Spleen (tissue), 11 donors: ENCODE measurements around the gene RBM38. TPM values are rescaled to one million over a fixed set of nuclear protein-coding genes. Genes with fewer than 3 reads are reported as not detected.
"Not testable (repeated sequence)": the region's sequence is repeated elsewhere in the genome, so short reads cannot be mapped to it uniquely, and the experiment has no call there.

Source experiments
- DNase-seq: peaks from one replicate; pipeline ENCODE4 v3.0.0-alpha.2; 2020
- H3K27ac ChIP-seq, 8 donors: fragments of 200-600 bp; sonication (generic) in 7 of 8; 1 replicate in 4 of 8; 2 replicates in 4 of 8; pipeline versions ENCODE4 v1.5.0 to v1.8.0; 2016 to 2021; ENCODE audit warnings: inconsistent platforms in 4 of 8, mild to moderate bottlenecking in 4 of 8, moderate library complexity in 1 of 8
- H3K27me3 ChIP-seq, 7 donors: fragments of 200-600 bp; sonication (generic) in 6 of 7; replicated peaks in 1 of 7; 1 replicate in 4 of 7; 2 replicates in 3 of 7; pipeline versions ENCODE4 v1.5.0 to v1.8.0; 2016 to 2021; ENCODE audit warnings: inconsistent platforms in 3 of 7, mild to moderate bottlenecking in 1 of 7
- H3K36me3 ChIP-seq, 6 donors: fragments of 200-600 bp; sonication (generic) in 5 of 6; 1 replicate in 4 of 6; 2 replicates in 2 of 6; pipeline versions ENCODE4 v1.5.0 to v1.8.0; 2016 to 2021; ENCODE audit warnings: inconsistent platforms in 2 of 6
- H3K4me1 ChIP-seq, 6 donors: fragments of 200-600 bp; sonication (generic) in 5 of 6; 1 replicate in 3 of 6; 2 replicates in 3 of 6; pipeline versions ENCODE4 v1.5.0 to v1.8.0; 2016 to 2021; ENCODE audit warnings: inconsistent platforms in 3 of 6
- H3K4me3 ChIP-seq, 8 donors: fragments of 200-600 bp; sonication (generic) in 7 of 8; 1 replicate in 4 of 8; 2 replicates in 4 of 8; pipeline versions ENCODE4 v1.5.0 to v1.8.0; 2016 to 2021; ENCODE audit warnings: inconsistent platforms in 4 of 8, mild to moderate bottlenecking in 4 of 8, moderate library complexity in 2 of 8
- H3K9me3 ChIP-seq, 8 donors: fragments of 200-600 bp; sonication (generic) in 7 of 8; 1 replicate in 4 of 8; 2 replicates in 4 of 8; pipeline versions ENCODE4 v1.5.0 to v1.8.0; 2016 to 2021; ENCODE audit warnings: inconsistent platforms in 4 of 8
- CTCF ChIP-seq, 11 experiments: fragments of 200-600 bp in 7 of 11; fragments of 450-650 bp in 4 of 11; sonication (generic) in 4 of 11; IDR thresholded peaks in 8 of 11; conservative IDR thresholded peaks in 3 of 11; 1 replicate in 7 of 11; 2 replicates in 4 of 11; pipeline versions ENCODE4 v1.4.0 to v1.8.0; 2016 to 2021; ENCODE audit warnings: antibody characterized with exemption in 11 of 11, inconsistent platforms in 4 of 11, mild to moderate bottlenecking in 1 of 11
- POLR2A ChIP-seq, 3 donors: fragments of 450-650 bp; IDR thresholded peaks; one replicate each; pipeline ENCODE4 v1.5.1; 2017; ENCODE audit warnings: antibody characterized with exemption in 3 of 3, mild to moderate bottlenecking in 1 of 3
- POLR2AphosphoS5 ChIP-seq, 3 donors: sonication (generic); formaldehyde crosslinking; IDR thresholded peaks; one replicate each; pipeline ENCODE4 v1.5.1; 2017; ENCODE audit warnings: antibody characterized with exemption in 3 of 3
- WGBS, 5 donors: extraction: QIAGEN DNeasy Blood & Tissue Kit in 3 of 5; methylation state at CpG; one replicate each; pipeline versions ENCODE4 v1.1.5 to v1.1.7; 2013 to 2018; 5-methylcytosine and 5-hydroxymethylcytosine counted together
- intact Hi-C: fragments of 100-400 bp; cut with DNase I; formaldehyde crosslinking; loops from one replicate; pipeline ENCODE4 v1.15.0; 2023; ENCODE audit warnings: low total_unique reads
- polyA plus RNA-seq, 3 donors: library from polyadenylated mRNA; stranded (reverse); fragments of 200-250 nt; gene quantifications; one replicate each; pipeline ENCODE4 v1.2.1, GENCODE V29; 2013
- total RNA-seq, 7 donors: library from RNA; depleted of rRNA in 3 of 7; stranded (reverse); fragments of >200 nt in 3 of 7; fragmentation: NEBNext Ultra II Directional in 4 of 7; extraction: Animal tissue kit (Norgen Biotek cat#: 25700) in 4 of 7; gene quantifications; one replicate each; pipeline versions ENCODE4 v1.1.0 to v1.2.1, GENCODE V29; 2016 to 2021
- donor health status: healthy with polysubstance abuse.
- donor health status: DM: no; HTN: no; CAD: no; lungs with moderate emphysema.
- donor health status: DM: no; HTN: no; CAD: no.
- donor health status: Bipolar disorder and iron deficiency.
- donor health status: healthy.
- donor health status: DM: no; HTN: no; CAD: no.
- donor health status: DM: yes; HTN: yes; CAD: no.

RBM38 gene
- total and polyA plus RNA-seq, 10 donors: 48.6 to 120 (median 65.8) TPM

GRCh38 chr20:57350081-57350710 lies 41.0 kb upstream of the RBM38 start:
- H3K4me3 ChIP-seq: peak overlapping the region in 1 of 8 donors; percentile 99
- H3K9me3 ChIP-seq: no peaks in the 10 kb centered on the region
- H3K27me3 ChIP-seq: peaks cover 0 to 25% (median 0%) of the 10 kb centered on the region in 7 donors
- H3K36me3 ChIP-seq: peaks cover 0 to 8% (median 0%) of the 10 kb centered on the region in 6 donors
- peak; percentile 80 for DNase-seq
- H3K4me1 ChIP-seq: peaks cover 7 to 33% (median 20%) of the 10 kb centered on the region in 6 donors
- no peak for TF ChIP-seq POLR2A (IDR thresholded peaks at IDR 0.05)
- no peak for TF ChIP-seq CTCF (IDR thresholded peaks at IDR 0.05 in 8 of 11, conservative IDR thresholded peaks at IDR 0.05 in 3 of 11)
- no peak for TF ChIP-seq POLR2AphosphoS5 (IDR thresholded peaks at IDR 0.05)
- intact Hi-C loops: no loop called here
- H3K27ac ChIP-seq: peak overlapping the region in 3 of 8 donors; percentile 91 to 92 (median 91)
- WGBS, 5 donors: 78 to 92% (median 87%) methylated on average over 16 of the region's 16 CpGs

GRCh38 chr20:57350726-57351041 lies 40.5 kb upstream of the RBM38 start:
- peak overlapping the region; percentile 86 to 99 (median 96) for H3K4me3 ChIP-seq
- H3K36me3 ChIP-seq, intact Hi-C loops, H3K9me3 ChIP-seq, DNase-seq: not testable (repeated sequence)
- WGBS, 5 donors: 14 to 21% (median 16%) methylated on average over 4 to 11 of the region's 24 CpGs
- peak overlapping the region; percentile 81 to 92 (median 88) for H3K27ac ChIP-seq
- peaks cover 0 to 24% (median 0%) of the 10 kb centered on the region in 7 donors for H3K27me3 ChIP-seq
- H3K4me1 ChIP-seq: peaks cover 7 to 33% (median 20%) of the 10 kb centered on the region in 6 donors

GRCh38 chr20:57351042-57351783 lies 40.0 kb upstream of the RBM38 start, which contains the start of gene RAE1:
RAE1 (plus strand) TSS chr20:57351255; CDS start chr20:57354039, 2,784 bp downstream.
- Histone ChIP-seq H3K27me3 (peaks cover 0 to 18% (median 0%) of the 10 kb centered on the region in 7 donors), H3K9me3 (no peaks in the 10 kb centered on the region), H3K36me3 (peaks cover 0 to 8% (median 0%) of the 10 kb centered on the region in 6 donors), H3K4me3 (peak within 1 kb of the TSS; percentile 86 to 99 (median 96)), H3K27ac (peak within 1 kb of the TSS; percentile 81 to 92 (median 88)), H3K4me1 (peaks cover 7 to 33% (median 20%) of the 10 kb centered on the region in 6 donors)
- TF ChIP-seq POLR2AphosphoS5 (IDR thresholded peaks at IDR 0.05) (peak; percentile 85 to 89 (median 89)), CTCF (IDR thresholded peaks at IDR 0.05 in 8 of 11, conservative IDR thresholded peaks at IDR 0.05 in 3 of 11) (no peak), POLR2A (IDR thresholded peaks at IDR 0.05) (no peak)
- peak; percentile 96 for DNase-seq
- intact Hi-C loops: no loop called here
- 0 to 1% (median 0%) methylated on average over 41 to 64 of the region's 64 CpGs for WGBS, 5 donors

GRCh38 chr20:57352305-57352704 lies 38.9 kb upstream of the RBM38 start:
- H3K9me3 ChIP-seq: no peaks in the 10 kb centered on the region
- H3K4me3 ChIP-seq: peak overlapping the region in 5 of 8 donors; percentile 86 to 99 (median 95)
- no peak for DNase-seq
- peaks cover 7 to 38% (median 20%) of the 10 kb centered on the region in 6 donors for H3K4me1 ChIP-seq
- H3K27ac ChIP-seq: no peak overlapping the region
- intact Hi-C loops: no loop called here
- TF ChIP-seq POLR2AphosphoS5 (IDR thresholded peaks at IDR 0.05): no peak
- no peak for TF ChIP-seq CTCF (IDR thresholded peaks at IDR 0.05 in 8 of 11, conservative IDR thresholded peaks at IDR 0.05 in 3 of 11)
- TF ChIP-seq POLR2A (IDR thresholded peaks at IDR 0.05): no peak
- peaks cover 0 to 13% (median 0%) of the 10 kb centered on the region in 7 donors for H3K27me3 ChIP-seq
- 82 to 90% (median 85%) methylated on average over 6 of the region's 6 CpGs for WGBS, 5 donors
- H3K36me3 ChIP-seq: peaks cover 0 to 8% (median 1%) of the 10 kb centered on the region in 6 donors
